ENCODE results near the gene ADAMTS13.

Gene ADAMTS13

GRCh38 chr9:133393399-133393798 lies 28.8 kb upstream of the ADAMTS13 start:
- DNase-seq = no peak

- DNase-seq = no peak
Measured at GRCh38 chr9:133394687-133395271, 27.4 kb upstream of the ADAMTS13 start.

GRCh38 chr9:133396952-133397351 lies 25.2 kb upstream of the ADAMTS13 start:
- no peak for DNase-seq

GRCh38 chr9:133397370-133397769 lies 24.8 kb upstream of the ADAMTS13 start:
- DNase-seq = no peak

GRCh38 chr9:133397895-133398294 lies 24.3 kb upstream of the ADAMTS13 start:
- no peak for DNase-seq

GRCh38 chr9:133400292-133400691 lies 21.9 kb upstream of the ADAMTS13 start:
- DNase-seq = no peak

GRCh38 chr9:133401588-133401987 lies 20.6 kb upstream of the ADAMTS13 start:
- DNase-seq = no peak

GRCh38 chr9:133402689-133403088 lies 19.5 kb upstream of the ADAMTS13 start:
- DNase-seq = no peak

- peak; percentile 54 to 68 for DNase-seq
Measured at GRCh38 chr9:133403766-133404453, 18.3 kb upstream of the ADAMTS13 start.

GRCh38 chr9:133404454-133405002 lies 17.6 kb upstream of the ADAMTS13 start:
- DNase-seq = no peak

GRCh38 chr9:133405508-133406438 lies 16.4 kb upstream of the ADAMTS13 start:
- no peak for DNase-seq

- peak; percentile 77 to 84 for DNase-seq
Measured at GRCh38 chr9:133406480-133407307, 15.5 kb upstream of the ADAMTS13 start.

GRCh38 chr9:133408042-133408441 lies 14.1 kb upstream of the ADAMTS13 start:
- no peak for DNase-seq

- no peak for DNase-seq
Measured at GRCh38 chr9:133415170-133415569, 7.0 kb upstream of the ADAMTS13 start.

- DNase-seq = peak; percentile 82 to 88
Measured at GRCh38 chr9:133417541-133418461, 4.4 kb upstream of the ADAMTS13 start, which contains the start of gene REXO4. TSS of gene REXO4 (minus strand) at chr9:133418010. CDS start at chr9:133417844, 166 bp downstream.

- DNase-seq = no peak
Measured at GRCh38 chr9:133419005-133419404, 3.2 kb upstream of the ADAMTS13 start.

- peak; percentile 36 to 55 for DNase-seq
Measured at GRCh38 chr9:133420392-133420827, 1.8 kb upstream of the ADAMTS13 start.

GRCh38 chr9:133423216-133423615 lies 1.0 kb downstream of the ADAMTS13 start:
- DNase-seq = no peak

GRCh38 chr9:133424187-133424586 lies 2.0 kb downstream of the ADAMTS13 start:
- DNase-seq = no peak

- no peak for DNase-seq
Measured at GRCh38 chr9:133425049-133425632, 3.0 kb downstream of the ADAMTS13 start.

- DNase-seq = no peak
Measured at GRCh38 chr9:133426011-133426410, 3.8 kb downstream of the ADAMTS13 start.

All from CD4-positive, alpha-beta T cell treated with Interferon alpha-2 for 1 hour (primary cell).